A673 (cell line): Measurements from ENCODE around the gene ATL1.

Source experiments
- EZH2 ChIP-seq: fragments of 200-600 bp; sonication (generic); IDR thresholded peaks from 2 replicates; pipeline ENCODE4 v1.6.1; 2017; ENCODE audit warnings: borderline replicate concordance, low read depth, mild to moderate bottlenecking, mixed read lengths, antibody characterized with exemption, low read length; ENCODE audit not compliant: poor library complexity, severe bottlenecking
- TF ChIP-seq, protein P1 (sequence below): fragments of 300-800, 200-600 bp; sonication (generic); conservative IDR thresholded peaks from 2 replicates; pipeline ENCODE4 v1.5.1; 2017; ENCODE audit warnings: low read depth, mild to moderate bottlenecking, antibody characterized with exemption, low read length, moderate library complexity, mixed read lengths

DNA sequence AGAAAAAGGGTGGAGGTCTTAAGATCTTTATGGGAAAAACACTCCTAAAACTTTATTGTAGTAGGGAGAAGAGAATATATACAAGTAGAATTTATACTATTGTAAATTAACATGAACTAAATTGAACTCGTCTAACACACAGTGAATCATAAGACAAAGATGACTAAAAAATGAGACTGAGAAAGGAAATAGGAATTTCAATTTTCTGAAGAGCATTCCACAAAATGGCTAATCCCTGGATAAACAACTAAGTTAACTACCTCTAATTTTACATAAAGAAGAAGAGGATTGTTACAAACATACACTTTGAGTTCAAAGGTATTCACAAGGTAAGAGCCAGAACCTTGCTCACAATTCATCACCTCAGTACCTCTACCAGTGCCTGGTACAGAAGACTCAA, 29.6 kb upstream of the ATL1 start:
- TF ChIP-seq, protein P1, sequence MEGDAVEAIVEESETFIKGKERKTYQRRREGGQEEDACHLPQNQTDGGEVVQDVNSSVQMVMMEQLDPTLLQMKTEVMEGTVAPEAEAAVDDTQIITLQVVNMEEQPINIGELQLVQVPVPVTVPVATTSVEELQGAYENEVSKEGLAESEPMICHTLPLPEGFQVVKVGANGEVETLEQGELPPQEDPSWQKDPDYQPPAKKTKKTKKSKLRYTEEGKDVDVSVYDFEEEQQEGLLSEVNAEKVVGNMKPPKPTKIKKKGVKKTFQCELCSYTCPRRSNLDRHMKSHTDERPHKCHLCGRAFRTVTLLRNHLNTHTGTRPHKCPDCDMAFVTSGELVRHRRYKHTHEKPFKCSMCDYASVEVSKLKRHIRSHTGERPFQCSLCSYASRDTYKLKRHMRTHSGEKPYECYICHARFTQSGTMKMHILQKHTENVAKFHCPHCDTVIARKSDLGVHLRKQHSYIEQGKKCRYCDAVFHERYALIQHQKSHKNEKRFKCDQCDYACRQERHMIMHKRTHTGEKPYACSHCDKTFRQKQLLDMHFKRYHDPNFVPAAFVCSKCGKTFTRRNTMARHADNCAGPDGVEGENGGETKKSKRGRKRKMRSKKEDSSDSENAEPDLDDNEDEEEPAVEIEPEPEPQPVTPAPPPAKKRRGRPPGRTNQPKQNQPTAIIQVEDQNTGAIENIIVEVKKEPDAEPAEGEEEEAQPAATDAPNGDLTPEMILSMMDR = no peak
- no peak for TF ChIP-seq EZH2
